ENCODE measurements around the gene AGAP2.
"Not testable (repeated sequence)": the region's sequence is repeated elsewhere in the genome, so short reads cannot be mapped to it uniquely, and the experiment has no call there.

Gene AGAP2

GRCh38 chr12:57738661-57739237 lies at the start of gene AGAP2:
Gene AGAP2, minus strand, starts transcription at chr12:57738742. Its CDS starts 496 bp downstream, at chr12:57738246.
- DNase-seq, result no peak

- DNase-seq, result no peak
These were observed 45.3 kb upstream of the AGAP2 start for GRCh38 chr12:57783861-57784260.

- DNase-seq, result no peak
These were observed 44.9 kb upstream of the AGAP2 start for GRCh38 chr12:57783466-57783801.

- peak; percentile 93 to 97 for DNase-seq
These were observed 44.3 kb upstream of the AGAP2 start, which contains the start of gene TSFM for GRCh38 chr12:57782608-57783465. Gene TSFM, plus strand, starts transcription at chr12:57782787. Its CDS starts 15 bp downstream, at chr12:57782802.

GRCh38 chr12:57782243-57782607 lies 43.7 kb upstream of the AGAP2 start:
- DNase-seq, result no peak

- DNase-seq, result no peak
These were observed 43.3 kb upstream of the AGAP2 start for GRCh38 chr12:57781801-57782200.

- DNase-seq, result peak in 1 of 2 donors; percentile 31
These were observed 42.7 kb upstream of the AGAP2 start for GRCh38 chr12:57781244-57781643.

GRCh38 chr12:57780284-57780897 lies 41.8 kb upstream of the AGAP2 start:
- no peak for DNase-seq

GRCh38 chr12:57779736-57780135 lies 41.2 kb upstream of the AGAP2 start:
- no peak for DNase-seq

GRCh38 chr12:57777911-57778310 lies 39.4 kb upstream of the AGAP2 start:
- DNase-seq, result no peak

- DNase-seq, result no peak
These were observed 38.8 kb upstream of the AGAP2 start for GRCh38 chr12:57777367-57777766.

- DNase-seq, result no peak
These were observed 37.7 kb upstream of the AGAP2 start for GRCh38 chr12:57776247-57776587.

- DNase-seq, result no peak
These were observed 37.2 kb upstream of the AGAP2 start for GRCh38 chr12:57775563-57776246.

- no peak for DNase-seq
These were observed 36.5 kb upstream of the AGAP2 start for GRCh38 chr12:57775044-57775443.

- DNase-seq, result not testable (repeated sequence)
These were observed 36.1 kb upstream of the AGAP2 start for GRCh38 chr12:57774634-57775033.

- DNase-seq, result peak in 1 of 2 donors; percentile 41
These were observed 34.1 kb upstream of the AGAP2 start, which contains the start of gene EEF1AKMT3 for GRCh38 chr12:57772429-57773322. Gene EEF1AKMT3, plus strand, starts transcription at chr12:57772614. Its CDS starts 111 bp downstream, at chr12:57772725.

GRCh38 chr12:57771873-57772428 lies 33.4 kb upstream of the AGAP2 start, which contains the start of gene METTL1:
Gene METTL1, minus strand, starts transcription at chr12:57772105. Its CDS starts 22 bp downstream, at chr12:57772083.
- peak; percentile 89 to 92 for DNase-seq

GRCh38 chr12:57771236-57771872 lies 32.8 kb upstream of the AGAP2 start:
- peak; percentile 80 to 83 for DNase-seq

GRCh38 chr12:57770734-57771133 lies 32.2 kb upstream of the AGAP2 start:
- no peak for DNase-seq

GRCh38 chr12:57769594-57769993 lies 31.1 kb upstream of the AGAP2 start:
- DNase-seq, result no peak

- no peak for DNase-seq
These were observed 29.3 kb upstream of the AGAP2 start for GRCh38 chr12:57767876-57768275.
